Renal cortical epithelial cell (primary cell): ENCODE results near the gene KRT86. TPM values are rescaled to one million over a fixed set of nuclear protein-coding genes. Genes with fewer than 3 reads are reported as not detected.
"Not testable (repeated sequence)": the region's sequence is repeated elsewhere in the genome, so short reads cannot be mapped to it uniquely, and the experiment has no call there.

Experiments
- DNase-seq: peaks from one replicate; pipeline ENCODE4 v3.0.0-alpha.2; 2011; ENCODE audit warnings: low read depth
- total RNA-seq: library from RNA; depleted of rRNA; stranded (reverse); fragments of >200 nt; gene quantifications from 2 replicates; pipeline ENCODE4 v1.2.3, GENCODE V29; 2014

The KRT86 gene
- total RNA-seq, 1 donor from 2014 or later = 0.05 TPM

DNA sequence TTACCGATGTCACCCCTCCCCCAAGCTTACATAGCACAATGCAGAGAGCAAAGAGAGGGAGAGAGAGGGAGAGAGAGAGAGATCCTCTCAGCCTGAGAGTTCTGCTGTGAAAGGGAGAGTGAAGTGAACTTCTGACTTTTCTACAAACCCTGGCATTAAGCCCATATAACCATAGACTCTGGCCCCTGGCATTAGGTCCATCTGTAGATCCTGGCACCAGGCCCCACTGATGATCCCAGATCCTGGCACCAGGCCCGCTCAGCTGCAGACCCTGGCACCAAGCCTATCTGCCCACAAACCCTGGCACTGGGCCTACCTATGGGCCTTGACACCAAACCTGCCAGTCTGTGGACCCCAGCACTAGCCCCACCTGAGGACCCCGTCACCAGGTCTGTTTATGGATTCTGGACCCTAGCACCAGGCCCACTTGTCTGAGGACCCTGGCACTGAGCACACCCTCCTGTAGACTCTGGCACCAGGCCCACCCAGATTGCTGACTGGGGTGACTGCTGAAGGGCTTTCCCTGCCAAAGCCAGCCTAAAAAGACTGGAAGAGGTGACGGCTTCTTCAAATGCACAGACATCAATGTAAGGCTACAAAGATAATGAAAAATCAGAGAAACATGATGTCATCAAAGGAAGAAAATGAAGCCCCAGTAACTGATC lies 61.3 kb downstream of the KRT86 start:
- no peak for DNase-seq

DNA sequence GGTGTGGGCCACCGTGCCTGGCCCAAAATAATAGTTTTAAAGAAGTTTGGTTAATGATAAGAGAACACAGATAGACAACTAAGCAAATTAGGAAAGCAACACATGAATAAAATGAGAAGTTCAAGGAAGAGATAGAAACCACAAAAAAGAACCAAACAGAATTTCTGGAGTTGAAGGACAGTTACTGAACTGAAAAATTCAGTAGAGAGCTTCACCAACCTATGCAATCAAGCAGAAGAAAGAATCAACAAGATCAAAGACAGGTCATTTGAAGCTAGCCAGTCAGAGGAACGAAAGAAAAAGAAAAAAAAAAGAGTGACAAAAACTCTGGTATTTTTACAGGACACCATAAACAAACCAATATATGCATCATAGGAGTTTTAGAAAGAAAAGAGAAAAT lies 62.2 kb downstream of the KRT86 start:
- DNase-seq = no peak

DNA sequence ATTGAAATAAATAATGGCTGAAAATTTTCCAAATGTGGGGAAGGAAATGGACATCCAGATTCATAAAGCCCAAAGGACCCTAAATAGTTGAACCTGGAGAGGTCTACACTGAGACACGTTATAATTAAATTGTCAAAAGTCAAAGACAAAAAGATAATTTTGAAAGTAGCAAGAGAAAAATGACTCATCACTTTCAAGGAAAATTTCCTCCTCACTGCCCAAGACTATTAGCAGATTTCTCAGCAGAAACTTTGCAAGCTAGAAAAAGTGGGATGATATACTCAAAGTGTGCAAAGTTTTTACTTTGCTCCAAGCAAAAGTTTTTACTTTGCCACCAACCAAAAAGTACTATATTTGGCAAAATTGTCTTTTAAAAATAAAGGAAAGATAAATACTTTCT lies 62.6 kb downstream of the KRT86 start:
- peak; percentile 11 for DNase-seq

DNA sequence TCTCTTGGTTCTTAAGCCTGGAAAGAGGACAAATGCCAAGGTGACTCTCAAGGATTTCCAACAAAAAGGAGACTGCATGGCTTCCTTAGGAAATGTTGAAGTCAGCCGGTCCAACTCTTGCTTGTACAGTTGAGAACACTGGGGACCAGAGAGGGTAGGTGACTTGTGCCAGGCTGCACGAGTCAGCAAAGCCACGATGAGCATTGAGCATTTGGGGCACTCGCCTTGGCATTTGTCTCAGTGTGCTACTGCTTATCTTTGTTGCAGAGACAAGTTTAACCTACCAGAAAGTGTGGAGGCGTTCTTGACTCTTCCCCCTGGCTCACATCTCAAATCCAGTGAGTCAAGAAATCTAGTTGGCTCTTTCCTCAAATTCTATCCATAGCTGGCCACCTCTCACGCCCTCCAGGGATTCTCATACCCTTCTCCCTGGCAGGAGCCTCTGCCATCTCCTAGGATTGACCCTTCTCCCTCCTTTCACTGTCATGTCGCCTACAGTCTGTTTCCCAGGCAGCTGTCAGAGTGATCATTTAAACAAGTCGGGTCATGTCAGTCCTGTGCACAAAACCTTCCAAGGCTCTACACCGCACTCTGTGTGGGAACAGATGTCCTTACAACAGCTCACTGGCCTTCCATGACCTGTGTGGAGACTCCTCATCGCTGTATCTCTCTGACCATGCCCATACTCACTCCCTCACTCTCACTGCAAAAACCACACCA lies 64.0 kb downstream of the KRT86 start:
- no peak for DNase-seq

DNA sequence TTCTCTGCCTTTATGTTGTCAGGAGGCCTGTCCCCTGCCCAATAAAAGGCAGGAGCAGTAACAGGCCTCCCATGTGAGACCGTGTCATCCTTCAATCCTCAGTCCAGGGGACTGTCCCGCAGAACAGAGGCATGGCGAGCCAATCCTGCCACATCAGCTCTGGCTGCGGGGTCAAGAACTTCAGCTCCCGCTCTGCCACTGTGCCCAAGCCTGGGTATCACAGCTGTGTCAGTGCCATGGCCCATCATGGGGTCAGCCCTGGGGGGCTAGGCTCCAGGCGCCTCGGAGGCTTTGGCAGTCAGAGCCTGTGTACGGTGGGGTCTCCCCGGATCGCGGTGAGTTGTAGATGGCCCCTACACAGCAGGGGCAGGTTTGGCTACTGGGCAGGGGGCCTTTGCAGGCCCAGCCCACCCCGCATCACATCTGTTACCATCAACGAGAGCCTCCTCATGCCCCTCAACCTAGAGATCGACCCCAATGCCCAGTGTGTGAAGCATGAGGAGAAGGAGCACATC lies 66.7 kb downstream of the KRT86 start:
- DNase-seq = no peak

DNA sequence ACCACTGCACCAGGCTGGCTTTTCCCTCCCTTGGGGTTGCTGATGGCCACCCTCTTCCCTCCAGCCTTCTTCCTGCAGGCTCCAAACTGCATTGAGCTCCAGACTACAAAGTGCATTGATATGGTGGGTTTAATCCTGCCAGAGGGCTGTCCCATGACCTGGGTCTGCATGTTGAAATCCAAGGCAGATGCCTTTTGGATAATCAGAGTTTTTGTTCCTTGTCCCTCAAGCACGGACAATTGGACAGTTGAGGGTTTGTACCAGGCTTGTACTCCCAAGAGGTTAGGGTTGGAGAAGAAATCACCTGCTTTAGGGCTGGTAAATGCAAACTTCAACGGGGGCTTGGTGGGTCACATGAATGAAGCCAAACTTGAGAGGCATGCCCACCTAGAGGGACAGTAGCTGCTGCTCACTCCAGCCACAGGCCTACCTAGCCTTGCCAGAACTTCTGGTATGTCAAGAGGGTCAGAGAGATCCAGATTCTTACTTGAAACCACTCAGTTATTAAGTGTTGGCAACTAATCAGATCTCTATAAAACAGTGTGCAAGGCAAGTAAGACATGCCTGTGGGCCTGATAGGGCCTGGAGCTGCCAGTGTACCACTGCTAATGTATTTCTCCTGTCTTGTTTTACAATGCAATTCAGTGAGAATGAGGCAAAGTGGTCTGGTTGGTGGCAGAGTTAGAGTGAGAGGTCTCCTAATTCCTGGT lies 68.5 kb downstream of the KRT86 start:
- no peak for DNase-seq

DNA sequence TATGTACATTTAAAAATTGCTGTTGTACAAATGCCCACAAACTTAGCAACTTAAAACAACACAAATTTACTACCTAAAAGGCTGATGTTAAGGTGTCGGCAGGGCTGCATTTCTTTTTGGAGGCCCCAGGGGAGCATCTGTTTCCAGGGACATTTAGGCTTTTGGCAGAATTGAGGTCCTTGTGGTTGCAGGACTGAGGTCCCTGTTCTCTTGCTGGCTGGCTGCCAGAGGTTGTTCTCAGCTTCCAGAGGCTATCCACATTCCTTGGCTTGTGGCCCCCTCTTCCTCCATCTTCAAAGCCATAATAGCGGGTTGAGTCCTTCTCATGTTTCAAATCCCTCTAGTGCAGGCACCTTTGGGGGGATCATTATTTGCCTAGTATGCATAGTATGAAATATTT lies 69.1 kb downstream of the KRT86 start:
- DNase-seq = no peak

DNA sequence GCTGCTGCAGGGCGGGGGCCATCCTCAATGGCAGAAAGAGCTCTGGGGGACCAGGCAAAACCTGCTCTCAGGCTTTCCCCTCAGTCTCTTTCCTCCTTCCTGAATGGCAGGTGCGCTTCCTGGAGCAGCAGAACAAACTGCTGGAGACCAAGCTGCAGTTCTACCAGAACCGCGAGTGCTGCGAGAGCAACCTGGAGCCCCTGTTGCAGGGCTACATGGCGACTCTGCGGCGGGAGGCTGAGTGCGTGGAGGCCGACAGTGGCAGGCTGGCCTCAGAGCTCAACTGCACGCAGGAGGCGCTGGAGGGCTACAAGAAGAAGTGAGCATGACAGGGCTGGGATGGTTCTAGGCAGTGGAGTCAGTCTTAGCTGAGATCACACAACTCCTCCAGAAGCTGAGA lies 69.7 kb downstream of the KRT86 start:
- DNase-seq = no peak

DNA sequence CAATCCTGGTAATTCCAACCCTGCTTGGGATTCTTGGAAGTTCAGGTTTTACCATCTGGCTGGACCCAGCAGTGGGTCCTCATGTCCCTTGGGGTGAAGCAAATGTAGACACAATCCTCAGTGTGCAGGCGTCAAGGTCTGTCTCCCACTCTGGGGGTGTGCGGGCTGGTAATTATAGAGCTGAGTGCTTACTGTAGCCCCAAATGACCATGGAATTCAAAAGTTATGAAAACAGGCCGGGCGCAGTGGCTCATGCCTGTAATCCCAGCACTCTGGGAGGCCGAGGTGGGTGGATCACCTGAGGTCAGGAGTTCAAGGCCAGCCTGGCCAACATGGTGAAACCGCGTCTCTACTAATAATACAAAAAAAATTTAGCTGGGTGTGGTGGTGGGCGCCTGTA lies 70.6 kb downstream of the KRT86 start:
- DNase-seq = not testable (repeated sequence)

DNA sequence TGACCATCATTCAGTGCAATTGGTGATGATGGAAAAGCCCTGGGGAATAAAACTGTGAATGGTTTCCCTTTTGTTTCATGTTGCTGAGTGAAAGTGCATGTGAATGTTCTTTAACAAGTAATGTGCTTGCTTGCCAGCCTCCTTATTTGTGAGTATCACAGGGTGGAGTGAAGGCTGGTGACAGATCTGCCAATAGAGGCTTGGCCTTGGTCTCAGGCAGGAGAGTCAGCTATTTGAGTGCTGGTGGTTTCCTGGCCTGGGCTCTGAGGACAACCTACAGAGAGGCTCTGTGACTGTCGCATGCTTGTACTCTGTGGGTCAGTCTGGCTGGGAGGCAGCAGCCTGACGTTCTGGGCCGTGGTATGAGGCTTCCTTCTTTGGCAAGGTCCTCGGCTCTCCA lies 72.1 kb downstream of the KRT86 start:
- DNase-seq = peak; percentile 68

DNA sequence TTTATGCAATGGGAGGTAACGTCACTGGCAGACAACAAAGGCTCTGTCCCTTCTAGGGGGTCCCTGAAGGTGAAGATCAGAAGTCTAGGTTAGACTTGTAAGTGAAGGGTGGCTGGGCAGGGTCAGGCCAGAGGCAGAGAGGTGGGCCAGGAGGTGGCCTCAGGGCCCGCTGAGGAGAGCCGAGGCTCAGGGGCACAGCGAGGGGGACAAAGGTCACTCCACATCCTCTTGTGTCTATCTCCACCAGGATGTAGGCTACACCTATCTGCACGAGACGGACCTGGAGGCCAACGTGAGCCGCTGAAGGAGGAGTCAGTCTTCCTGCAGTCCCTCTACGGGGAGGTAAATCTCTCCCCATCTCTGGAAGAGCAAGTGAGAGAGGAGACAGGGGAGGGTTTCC lies 72.6 kb downstream of the KRT86 start:
- no peak for DNase-seq

DNA sequence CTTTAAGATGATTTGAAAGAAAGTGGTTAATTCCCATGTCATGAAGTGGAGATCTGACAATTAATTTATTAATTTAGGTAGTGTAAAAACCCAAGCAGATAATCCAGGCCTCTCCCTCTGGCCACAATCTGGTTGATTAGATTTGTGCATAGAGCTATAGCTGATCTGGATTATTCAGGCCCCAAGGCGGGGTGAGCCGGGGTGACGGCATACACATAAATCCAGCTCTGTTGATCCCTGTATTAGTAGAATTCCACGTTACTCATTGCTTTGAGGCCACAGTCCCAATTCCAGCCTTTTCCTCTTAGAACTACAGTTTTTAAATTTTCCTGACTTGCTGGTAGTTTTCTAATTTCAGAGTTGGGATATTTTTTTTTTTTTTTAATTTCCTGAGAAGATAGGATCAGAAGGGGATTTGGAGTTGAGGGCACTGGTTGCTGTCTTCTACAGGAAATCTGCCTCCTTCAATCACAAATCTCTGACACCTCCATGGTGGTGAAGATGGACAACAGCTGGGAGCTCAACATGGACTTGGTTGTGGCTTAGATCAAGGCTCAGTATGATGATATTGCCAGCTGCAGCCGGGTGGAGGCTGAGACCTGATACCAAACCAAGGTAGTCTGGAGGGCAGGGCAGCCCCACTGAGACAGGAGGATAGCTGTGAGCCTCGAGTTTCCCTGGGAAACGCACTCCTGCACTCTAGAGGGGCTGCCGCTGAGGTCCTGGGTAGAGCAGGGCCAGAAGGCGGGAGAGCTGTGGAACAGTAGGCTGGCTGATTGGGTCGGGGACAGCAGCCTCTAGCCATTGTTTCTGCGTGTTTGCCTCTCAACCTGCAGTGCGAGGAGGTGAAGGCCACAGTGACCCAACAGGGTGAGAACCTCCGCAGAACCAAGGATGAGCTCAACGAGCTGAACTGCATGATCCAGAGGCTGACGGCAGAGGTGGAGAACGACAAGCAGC lies 73.4 kb downstream of the KRT86 start:
- DNase-seq = no peak

DNA sequence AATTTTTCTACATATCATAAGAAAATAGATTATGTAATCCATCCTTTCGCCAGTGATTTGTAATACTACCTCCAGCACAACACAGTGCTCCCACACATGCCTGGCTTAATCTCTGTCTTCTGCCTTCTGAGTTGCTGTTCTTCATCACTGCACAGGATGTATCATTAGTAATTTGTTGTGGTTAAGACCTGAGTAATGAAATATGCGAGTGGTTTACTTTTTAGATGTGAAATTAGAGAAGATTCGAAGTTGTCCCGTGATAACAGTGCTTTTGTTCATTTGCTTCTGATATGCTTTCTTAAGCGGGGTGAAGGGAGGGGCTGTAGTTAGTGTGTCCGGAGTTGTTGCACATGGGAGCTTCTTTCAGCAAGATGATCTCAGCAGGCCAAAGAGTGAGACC lies 74.8 kb downstream of the KRT86 start:
- peak; percentile 62 for DNase-seq

DNA sequence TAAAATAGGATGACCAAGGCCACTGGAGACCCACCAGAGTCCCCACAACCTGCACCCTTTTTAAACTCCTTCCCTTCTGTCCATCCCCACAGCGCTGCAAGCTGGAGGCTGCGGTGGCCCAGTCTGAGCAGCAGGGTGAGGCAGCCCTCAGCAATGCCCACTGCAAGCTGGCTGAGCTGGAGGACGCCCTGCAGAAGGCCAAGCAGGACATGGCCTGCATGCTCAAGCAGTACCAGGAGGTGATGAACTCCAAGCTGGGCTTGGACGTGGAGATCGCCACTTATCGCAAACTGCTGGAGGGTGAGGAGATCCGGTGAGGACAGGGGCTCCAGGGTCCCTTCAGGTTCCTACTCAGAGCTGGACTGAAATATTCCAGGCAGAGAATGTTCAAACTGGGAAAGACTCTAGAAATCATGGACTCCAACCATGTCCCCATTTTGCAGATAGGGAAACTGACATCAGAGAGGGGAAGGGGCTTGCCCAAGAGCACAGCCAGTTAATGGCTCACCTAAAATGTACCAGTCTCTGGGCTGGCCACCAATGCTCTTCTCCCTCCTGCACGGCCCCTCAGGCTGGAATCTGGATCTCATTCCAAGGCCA lies 75.7 kb downstream of the KRT86 start:
- no peak for DNase-seq

DNA sequence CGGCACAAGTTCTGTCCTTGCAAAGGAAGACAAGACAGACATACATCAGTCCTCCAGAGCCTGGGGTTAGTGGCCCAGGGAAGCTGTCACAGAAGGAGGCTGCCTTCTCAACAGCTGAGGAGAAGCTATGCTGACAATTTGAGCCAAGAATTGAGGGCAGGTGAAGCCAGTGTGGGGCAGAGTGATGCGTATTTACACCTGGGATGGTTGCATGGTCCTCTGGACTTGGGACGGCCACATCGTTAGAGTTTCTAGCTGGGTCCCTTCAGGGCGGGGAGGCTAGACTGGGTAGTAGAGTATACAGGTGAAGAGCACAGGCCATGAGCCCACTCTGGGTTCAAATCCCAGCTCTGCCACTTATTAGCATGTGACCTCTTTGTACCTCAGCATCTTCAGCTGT lies 76.3 kb downstream of the KRT86 start:
- DNase-seq = no peak

DNA sequence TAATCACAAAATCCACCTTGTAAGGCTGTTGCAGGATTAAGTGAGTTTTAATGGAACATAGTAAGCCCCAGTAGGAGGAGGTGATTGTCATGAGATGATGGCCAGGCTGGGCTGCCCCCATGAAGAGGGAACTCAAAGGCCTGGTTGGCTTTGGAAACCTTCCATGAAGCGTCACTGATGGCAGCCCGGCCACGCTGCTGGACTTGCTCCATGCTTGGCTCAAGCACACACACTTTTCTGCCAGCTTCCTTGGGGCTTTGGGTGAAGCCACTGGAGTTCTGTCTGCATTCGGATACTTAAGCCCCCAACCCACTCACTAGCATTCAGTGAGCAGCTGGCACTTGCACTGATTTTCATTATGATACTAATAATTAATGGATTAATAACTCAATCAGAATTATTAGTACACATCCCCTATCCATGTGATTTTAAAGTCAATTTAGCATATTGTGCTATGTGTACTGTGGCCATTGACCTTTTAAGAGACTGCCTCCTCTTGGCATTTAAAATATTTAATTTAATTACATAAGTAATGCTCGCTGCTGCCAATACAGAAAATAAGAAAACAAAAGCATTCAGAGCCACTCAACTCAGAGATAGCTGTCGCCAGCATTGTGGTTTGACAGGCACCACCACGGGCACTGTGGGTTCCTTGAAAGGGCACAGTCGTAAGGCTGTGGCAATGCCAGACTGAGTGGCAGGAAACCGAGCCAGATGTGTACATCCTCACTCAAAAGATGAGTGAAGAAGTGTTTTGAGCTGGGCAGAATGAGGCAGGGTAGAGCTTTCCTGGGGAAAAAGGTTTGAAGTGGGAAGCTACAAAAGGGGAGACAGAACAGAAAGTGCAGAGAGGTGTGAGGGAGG lies 77.0 kb downstream of the KRT86 start:
- DNase-seq = no peak

DNA sequence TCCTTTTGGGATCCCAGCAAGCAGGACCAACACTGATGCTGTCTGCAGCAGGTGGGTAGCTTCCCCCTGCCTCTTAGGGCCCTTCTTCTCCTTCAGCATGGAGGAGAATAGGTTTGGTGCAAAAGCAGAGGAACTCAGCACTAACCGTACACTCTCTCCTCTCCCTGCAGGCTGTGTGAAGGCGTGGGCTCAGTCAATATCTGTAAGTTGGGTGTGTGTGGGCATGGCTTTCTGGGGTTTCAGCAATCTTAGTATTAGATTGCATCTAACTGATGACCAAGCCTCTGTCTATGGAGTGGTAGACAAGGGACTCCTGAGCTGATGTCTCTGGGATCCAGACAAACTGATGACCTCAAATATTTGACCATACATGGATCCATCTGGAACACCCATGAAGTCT lies 78.5 kb downstream of the KRT86 start:
- DNase-seq = no peak

DNA sequence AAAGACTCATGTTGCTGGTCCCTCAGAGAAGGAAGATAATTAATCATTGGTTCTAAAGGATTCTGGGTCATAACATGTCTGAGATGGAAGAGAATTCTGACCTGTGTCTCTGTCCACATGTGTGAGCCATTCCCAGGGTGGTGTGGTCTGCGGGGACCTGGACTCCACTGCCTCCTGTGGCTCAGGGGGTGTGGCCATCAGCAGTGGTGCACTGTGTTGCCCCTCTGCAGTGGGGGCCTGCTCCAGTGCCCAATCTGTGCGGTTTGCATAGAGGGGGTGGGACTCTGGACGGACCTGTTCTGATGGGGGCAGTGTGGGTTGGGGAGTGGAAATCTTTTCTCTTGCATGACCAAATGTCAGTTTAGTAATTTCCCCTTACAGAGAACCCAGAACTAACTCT lies 79.3 kb downstream of the KRT86 start:
- no peak for DNase-seq

DNA sequence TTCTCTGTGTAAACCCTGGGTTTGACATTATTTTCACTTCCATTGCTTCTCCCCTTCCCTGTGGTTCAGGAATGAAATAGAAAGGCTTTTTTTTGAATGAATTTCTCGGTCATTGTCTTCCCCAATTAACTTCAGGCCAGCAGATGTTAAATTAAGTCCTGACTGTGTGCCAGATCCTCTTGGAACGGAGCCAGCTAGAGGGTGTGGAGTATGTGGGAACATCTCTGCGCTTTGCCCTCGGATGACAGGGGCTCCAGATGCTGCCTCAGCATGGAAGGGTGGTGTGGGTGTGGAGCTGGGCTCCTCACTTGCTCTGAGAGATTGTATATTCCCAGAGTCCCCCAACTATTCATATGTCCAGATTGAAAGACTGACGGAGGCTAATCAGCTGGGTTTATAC lies 79.8 kb downstream of the KRT86 start:
- no peak for DNase-seq

DNA sequence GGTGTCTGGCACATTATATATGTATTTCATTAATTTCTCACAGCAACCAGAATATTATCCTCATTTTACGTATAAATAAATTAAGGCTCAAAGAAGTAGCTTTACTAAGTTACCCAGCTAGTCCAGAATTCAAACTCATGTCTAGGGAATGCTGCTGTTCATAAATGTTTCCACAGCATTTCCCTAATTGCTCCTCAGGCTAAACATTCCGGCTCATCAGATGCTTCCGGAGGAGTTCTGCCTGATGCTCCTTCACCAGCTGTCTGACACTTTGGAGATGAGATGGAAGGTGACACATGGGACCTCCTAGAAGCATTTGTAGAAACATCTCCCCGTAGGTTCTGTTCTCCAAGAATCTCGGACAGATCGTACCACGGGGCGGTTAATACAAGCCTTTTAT lies 80.7 kb downstream of the KRT86 start:
- DNase-seq = no peak
